HG03457 (cell line): ENCODE data around the gene RASA3.

ENCODE experiments used
- ATAC-seq: cut with Tn5 transposase; IDR thresholded peaks from one replicate; pipeline ENCODE4 v1.9.1; 2021; ENCODE audit warnings: moderate number of reproducible peaks; ENCODE audit not compliant: unreplicated experiment

RASA3 gene

DNA sequence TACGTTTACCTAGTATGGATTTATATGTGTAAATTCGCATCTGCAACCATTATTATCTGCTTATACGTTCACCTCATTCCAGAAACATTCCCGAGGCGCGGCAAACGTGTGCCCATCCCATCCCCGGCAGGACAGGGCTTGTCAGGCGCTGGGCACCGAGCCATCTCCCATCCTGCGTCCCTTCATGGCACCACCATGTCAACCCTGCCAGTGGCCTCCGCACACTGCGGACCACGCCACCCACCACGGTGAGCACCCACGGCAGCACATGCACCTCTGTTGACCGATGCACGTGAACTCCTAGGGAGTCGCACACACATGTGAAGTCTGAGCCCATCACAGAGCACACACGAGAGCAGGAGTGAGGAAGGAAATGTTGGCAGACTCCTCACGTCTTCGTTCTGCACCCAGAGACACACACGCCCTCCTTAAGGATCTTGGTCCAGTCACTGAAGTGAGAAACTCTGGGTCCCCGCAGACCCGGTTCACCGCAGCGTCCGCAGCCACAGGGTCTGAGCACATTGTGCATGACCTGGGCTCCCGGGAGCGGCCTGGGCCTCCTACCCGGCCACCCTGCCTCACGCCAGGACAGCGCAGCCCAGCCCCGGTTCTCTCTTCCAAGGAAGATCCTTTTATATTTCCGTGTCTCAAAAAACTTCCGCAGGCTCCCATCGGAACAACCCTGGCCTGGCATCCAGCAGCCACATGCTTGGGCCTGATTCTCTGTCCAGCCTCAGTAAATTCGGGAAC is 90.2 kb downstream of the RASA3 start:
- ATAC-seq: no peak

DNA sequence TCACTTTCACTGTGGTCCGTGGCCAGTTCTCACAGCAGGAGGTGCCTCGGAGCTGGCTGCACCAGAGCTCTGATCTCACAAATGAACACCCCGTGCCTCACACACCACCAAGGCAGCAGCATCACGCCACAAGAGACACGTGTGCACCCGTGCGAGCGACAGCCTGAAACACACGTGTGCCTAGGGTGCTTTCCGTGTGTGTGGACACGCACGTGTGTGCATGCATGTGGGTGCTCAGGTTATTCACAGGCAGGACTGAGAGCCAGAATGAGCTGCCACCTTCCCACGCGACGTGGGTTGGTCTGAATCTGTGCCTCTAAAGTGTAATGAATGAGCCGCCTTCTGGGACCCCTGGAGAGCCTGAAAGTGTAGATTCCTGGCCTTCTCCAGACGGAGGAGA is 90.9 kb downstream of the RASA3 start:
- ATAC-seq: no peak

DNA sequence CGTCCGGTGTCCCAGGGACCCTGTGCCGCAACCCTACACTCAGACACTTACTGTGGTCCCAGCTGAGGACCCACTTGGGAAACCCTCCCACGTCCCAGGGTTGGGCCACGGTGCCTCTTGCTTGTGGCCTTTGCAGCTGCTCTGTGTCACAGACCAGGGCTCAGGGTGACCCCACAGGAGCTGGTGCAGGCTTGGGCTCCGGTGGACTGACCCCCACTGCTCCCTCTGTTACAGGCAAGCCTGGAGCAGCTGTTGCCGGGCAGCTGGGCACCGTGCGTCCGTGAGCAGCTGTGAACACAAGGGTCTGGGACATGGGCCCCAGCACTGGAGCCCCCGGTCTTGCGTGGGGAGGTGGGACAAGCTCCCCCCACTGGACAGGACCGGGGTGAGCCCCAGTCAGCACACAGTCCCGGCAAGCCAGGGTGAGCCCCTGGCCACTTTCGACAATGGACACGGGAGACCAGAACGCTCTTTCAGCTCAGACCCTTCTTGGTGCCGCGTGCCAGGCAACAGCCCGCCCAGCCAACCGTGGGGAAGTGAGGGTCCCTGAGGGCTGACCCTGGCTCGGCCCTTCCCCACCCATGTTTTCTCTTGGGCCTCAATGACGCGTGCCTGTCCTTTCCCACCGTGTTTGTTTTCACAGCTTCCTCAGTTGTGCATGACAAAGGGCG is 92.8 kb downstream of the RASA3 start:
- ATAC-seq: no peak

DNA sequence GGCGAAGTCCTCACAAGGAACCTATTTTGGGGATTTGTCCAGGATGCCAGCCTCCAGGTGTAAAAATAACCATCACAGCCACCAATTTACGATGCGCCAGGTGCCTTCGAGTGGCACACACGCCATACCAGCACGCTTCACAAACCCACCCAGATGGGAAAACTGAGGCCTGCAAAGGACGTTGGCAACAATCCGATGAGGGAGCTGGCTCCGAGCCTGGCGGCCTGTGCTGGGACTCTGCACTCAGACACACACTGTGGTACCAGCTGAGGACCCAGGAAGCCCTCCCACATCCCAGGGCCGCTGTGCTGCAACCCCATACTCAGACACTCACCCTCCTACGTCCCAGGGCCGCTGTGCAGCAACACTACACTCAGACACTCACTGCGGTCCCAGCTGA is 93.5 kb downstream of the RASA3 start:
- ATAC-seq: no peak

DNA sequence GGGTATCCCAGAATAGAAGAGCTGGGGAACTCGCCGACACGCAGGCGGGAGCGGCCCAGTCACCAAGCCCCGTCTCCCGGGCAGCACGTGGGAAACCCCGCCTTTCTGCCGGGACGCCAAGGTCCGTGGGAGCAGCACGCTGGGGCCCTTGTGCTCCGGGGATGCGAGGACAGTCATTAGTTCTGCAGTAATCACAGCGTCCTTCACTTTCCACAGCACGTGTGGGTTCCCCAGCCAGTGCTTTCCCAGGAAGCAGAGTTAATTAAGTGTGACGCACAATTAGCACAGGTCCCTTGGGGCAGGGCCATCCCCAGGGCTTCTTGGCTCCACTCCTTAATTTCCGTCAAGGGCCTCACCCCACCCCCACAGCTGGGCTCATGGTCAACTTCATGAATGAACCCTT is 94.2 kb downstream of the RASA3 start:
- ATAC-seq: no peak

DNA sequence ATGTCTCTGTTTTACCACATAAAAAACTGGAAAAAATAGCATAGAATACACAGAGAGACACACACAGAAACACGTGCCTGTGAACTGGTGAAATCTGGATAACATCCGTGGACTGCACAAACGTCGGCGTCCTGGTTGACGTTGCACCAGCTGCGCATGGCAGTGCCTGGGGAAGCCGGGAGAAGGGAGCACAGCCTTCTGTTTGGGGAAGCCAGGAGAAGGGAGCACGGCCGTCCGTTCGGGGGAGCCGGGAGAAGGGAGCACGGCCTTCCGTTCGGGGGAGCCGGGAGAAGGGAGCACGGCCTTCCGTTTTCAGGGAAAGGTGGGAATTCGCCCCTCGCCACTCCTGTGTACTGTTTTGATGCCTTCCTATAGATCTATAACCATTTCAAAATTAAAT is 94.7 kb downstream of the RASA3 start:
- ATAC-seq: no peak

DNA sequence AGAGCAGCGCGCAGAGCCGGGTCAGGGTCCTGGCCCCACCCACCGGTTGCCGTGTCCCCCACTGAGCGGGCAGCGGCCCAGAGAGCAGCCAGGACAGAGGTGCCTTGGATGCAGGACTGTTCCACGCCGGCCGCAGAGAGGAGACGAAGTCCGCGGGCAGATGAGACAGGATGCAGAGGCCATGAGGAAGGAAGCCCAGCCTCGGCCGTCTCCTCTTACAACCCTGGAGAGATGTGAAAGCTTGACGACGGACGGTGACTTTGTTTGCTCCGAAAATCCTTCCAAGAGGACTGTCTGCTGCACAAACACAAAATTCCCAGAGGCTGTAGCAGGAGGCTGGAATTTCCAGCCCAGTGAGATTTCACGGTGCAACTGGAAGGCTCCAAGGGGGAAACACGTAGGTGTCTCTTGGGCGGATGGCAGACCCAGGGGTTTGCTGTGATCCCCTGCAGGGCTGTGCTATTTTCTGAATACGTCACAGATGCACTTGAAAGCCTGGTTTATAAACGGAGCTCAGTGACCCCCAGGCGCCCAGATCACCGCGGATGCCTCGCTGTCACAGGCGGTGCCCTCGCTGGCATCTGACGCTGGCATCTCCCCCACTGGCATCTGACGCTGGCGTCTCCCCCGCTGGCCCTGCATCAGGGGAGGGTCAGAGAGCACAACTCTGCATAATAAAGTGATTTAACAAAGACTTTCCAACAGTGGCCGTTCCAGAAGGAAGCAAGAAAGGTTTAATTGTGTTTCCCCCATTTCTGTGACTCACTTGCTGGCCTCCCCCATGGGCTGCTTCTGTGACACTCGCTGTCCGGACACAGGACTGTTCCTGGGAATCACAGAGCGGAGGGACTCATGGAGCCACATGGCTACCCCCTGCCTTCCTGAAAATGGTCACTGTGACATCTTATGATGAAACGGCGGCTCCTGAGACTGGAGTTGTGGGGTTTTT is 96.6 kb downstream of the RASA3 start:
- no peak for ATAC-seq

DNA sequence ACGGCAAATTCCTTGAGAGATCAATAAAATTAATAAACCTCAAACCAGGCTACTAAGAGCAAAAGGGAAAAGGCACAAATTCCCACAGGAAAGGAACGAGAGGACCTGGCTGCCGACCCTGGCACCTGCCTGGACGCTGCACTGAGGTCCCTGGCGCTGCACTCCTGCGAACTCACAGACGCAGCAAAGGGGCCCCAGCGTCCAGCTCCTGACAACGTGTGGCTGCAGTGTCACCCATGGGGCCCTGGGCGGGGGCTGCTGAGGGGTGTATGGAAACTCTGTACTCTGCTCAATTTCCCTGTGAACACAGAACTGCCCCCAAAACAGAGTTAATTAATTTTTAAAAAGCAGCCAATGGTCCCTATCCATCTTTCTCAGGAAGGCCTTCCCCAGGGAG is 97.2 kb downstream of the RASA3 start:
- ATAC-seq: no peak

DNA sequence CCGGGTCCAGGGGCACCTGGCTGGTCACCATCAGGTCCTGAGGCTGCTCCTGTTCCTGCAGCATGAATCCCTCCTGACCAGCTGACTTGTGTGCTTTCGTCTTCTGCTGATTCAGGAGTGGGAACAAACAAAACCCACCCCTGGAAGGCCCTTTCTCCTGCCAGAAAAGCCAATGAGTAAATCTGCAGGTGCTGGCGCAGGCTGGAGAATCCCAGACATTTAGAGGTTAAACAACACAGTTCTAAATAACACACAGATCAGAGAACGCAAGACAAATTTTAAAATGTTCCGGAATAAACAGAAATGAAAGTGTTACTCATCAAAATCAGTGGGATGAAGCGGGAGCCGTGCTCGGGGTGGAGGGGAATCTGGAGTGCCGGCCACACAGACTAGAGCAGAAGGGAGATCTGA is 97.9 kb downstream of the RASA3 start:
- no peak for ATAC-seq

DNA sequence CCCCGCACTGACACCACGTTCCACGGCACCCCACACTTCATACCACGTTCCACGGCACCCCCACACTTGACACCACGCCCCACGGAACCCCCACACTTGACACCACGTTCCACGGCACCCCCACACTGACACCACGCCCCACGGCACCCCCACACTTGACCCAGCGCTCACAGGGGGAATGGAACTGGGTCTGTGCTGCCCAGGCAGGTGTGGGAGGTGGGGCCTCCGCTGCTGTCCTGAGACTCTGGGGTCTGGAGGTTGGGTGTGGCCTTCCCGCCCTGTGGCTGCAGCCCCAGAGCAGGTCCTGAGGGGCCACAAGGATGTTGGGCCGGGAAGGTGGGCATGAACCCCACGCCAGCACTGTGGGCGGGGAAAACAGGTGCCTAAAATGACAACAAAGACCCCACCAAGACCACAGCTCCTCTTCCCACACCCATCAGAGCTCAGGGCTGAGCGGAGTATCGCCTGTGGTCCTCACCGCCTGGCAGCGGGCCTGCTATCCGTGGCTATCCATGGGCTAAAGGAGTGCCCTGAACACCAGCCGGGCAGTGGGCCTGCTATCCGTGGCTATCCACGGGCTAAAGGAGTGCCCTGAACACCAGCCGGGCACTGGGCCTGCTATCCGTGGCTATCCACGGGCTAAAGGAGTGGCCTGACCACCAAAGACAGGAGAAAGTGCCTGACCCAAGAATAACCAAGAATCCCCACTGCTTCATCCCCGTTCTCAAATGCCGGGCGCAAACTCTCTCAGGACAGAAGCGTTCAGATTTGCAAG is 98.7 kb downstream of the RASA3 start:
- ATAC-seq: no peak

DNA sequence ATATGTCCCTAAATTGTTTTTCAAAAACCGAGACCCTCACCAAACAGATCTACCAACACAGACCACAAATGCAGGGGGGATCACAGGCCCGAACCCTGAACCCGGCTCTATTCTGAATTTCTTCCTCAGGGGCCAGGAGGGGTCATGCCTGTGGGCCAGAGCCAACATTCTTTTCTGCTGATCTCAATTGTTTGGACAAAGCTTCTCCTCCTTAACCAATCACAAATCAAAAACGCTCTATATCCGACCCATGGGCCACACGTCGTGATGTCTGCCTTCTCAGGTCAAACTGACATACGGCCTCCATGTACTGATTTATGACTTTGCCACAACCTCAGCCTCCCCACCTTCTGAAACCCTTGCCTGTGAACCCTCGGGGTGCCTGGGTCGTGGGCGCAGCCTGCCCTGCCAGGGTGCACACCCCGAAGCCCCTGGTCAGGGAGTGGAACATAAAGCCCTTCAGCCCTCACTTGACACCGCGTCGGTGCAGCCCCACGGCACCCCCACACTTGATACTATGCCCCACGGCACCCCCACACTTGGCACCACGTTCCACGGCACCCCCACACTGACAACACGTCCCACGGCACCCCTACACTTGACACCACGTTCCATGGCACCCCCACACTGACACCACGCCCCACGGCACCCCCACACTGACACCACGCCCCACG is 100.2 kb downstream of the RASA3 start:
- no peak for ATAC-seq

DNA sequence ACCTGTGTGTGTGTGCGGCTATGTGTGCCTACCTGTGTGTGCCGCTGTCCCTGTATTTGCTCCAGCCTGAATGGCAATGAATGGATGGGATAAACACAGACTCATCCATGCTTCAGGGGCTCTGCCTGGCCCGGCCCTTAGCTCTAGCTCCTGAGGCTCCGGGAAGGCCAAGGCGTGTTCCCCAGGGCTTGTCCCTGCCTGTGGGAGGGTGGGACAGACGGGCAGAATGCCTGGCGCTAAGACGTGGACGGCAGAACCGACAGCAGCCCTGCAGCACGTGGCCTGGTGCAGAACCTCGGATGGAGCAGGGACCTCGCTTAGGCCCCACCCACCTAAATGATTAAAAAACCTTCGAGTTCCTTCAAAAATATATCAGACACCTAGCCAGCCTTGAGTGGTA is 100.8 kb downstream of the RASA3 start:
- no peak for ATAC-seq

DNA sequence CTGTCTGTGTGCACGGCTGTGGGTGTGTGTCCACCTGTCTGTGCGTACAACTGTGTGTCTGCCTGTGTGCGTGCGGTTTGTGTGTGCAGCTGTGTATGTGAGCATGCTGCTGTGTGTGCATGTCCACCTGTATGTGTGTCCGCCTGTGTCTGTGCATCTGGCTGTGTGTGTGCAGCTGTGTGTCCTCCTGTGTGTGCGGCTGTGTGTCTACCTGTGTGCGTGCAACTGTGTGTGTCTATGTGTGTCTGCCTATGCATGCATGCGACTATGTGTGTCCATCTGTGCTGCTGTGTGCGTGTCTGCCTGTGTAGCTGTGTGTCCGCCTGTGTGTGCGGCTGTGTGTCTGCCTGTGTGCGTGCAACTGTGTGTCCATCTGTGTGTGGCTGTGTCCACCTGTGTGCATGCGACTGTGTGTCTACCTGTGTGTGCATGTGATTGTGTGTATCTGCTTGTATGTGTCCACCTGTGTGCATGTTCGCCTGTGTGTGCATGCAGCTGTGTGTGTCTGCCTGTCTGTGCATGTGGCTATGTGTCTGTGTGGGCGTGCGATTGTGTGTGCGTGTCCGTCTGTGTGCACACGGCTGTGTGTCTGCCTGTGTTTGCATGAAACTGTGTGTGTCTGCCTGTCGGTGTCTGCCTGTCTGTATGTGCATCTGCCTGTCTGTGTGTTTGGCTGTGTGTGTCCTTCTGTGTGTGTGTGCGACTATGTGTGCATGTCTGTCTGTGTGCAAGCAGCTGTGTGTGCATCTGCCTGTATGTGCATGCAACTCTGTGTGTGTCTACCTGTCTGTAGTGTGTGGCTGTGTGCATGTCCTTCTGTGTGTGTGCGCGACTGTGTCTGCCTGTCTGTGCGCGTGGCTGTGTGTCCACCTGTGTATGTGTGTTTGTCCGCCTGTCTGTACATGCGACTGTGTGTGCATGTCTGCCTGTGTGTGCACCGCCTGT is 101.5 kb downstream of the RASA3 start:
- ATAC-seq: no peak

DNA sequence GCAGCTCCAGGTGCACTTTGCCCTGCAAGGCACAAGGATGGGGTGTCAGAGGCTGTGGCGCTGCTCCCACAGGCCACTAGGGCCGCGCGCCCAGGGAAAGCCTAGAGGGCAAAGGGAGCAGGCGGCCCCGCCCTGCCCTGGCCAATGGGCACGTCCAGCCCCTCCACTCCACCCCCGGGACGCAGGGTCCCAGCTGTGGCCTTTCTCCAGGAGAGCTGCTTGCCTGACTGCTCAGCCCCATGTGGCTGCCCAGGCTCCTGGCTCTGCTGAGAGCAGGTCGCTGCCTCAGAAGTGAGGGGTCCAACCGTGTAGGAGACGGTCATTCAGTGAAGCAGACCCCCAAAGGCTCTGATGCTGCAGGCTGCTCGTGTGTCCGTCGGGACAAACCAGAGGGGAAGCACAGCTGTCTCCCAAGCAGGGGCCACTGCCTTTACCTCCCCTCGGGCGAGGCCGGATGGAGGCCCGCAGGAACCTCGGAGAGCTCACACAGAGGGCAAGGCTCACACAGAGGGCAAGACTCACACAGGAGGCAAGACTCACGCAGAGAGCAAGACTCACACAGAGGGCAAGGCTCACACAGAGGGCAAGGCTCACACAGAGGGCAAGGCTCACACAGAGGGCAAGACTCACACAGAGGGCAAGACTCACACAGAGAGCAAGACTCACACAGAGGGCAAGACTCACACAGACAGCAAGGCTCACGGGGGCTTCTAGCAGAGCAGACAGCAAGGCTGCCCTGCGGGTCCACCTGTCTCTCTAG is 102.4 kb downstream of the RASA3 start:
- ATAC-seq: no peak

DNA sequence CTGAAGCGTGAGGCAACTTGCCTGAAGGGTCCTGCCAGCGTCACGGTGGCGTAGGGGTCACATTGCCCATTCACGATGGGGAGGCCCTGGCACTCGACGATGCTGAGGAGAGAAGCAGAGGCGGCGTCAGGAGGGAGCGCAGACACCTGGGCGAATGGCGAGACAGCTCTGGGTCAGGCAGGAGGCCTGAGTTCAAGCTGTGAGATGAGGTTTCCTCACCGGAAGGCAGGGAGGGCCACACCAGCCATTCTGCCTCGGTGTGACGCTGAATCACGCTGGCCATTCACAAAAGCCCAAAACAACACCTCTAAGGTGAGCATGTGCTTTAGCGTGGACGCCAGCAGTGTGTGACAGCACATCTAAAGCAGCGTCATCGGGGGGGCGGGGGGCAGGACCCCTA is 104.6 kb downstream of the RASA3 start:
- ATAC-seq: no peak

DNA sequence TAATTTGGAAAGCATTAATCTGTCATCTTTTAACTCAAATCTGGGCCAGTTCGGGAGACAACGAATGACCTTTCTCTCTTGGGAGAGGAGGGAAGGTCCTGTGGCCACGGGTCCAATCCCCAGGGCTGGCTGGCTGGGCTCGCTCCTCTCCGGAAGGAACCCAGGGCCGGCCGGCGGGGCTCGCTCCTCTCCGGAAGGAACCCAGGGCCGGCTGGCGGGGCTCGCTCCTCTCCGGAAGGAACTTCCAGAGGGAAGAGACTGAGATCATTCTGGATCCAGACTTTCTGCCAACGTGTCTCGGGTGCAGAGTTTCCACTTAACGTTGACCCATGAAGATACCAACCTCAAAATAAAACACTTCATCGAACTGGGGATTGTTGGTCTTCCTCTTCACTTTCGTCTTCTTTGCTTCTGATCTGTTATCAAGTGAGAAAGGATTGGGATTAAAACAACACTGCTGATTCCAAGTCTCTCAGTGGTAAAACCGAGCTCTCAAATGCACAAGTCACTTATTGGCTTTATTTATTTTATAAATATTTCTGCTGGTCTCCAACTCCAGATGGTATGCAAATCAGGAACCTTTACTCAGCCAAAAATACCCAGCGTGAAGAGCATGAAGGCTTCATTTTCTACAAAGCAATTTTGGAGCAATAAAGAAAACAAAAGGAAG is 105.2 kb downstream of the RASA3 start:
- ATAC-seq: no peak

DNA sequence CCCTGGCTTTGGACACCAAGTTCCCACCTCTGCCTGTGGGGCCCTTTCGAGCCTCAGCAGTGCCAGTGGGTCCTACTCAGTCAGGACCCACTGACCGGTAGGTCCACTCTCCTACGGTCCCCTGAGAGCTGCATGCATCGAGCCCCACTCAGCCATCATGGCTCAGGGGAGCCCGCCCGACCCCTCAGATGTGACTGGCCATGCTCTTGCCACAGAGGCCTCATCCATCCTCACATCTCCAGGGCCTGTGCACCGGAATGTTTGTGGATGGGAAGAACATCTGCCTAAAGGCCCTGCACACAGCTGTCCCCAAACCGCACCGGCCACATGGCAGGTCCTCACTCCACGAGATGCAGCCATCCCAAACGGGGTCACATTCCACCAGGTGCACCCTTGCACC is 105.9 kb downstream of the RASA3 start:
- no peak for ATAC-seq
